ENCODE data around the gene TMEM106C. TPM values are rescaled to one million over a fixed set of nuclear protein-coding genes. Genes with fewer than 3 reads are reported as not detected.

TMEM106C gene
- total and polyA plus RNA-seq, 2 of the 13 experiments (the other 11 are each of a cell fraction or from before 2014, with no cell fraction given) = 132 to 192 TPM

GRCh38 chr12:47946413-47947323, 16.7 kb upstream of the TMEM106C start:
- intact Hi-C loops (cut with micrococcal nuclease; ENCODE audit: unreplicated experiment) = loop anchor here (10.0 kb wide), 1 partner anchor 218 kb away; no protein-coding TSS in a partner anchor
- no peaks in the 10 kb centered on the region for H3K79me2 ChIP-seq (ENCODE audit: insufficient read depth, low read length)
- TF ChIP-seq ZNF501 (CRISPR knock-in tag; IDR thresholded peaks at IDR 0.05) = 0 out of 2 replicates have a peak, but pooled peaks have one; percentile 33
- peak; percentile 17; the same call in 1 of the 2 replicates for TF ChIP-seq NRL (CRISPR knock-in tag; IDR thresholded peaks at IDR 0.05; ENCODE audit: borderline replicate concordance)
- TF ChIP-seq ZNF687 (CRISPR knock-in tag; IDR thresholded peaks at IDR 0.05) = peak; percentile 51
- TF ChIP-seq MLXIP (CRISPR knock-in tag; IDR thresholded peaks at IDR 0.05; ENCODE audit: borderline replicate concordance) = no peak
- no peak for TF ChIP-seq ZNF451 (CRISPR knock-in tag; IDR thresholded peaks at IDR 0.05)
- no peak for TF ChIP-seq KDM1A (CRISPR knock-in tag; IDR thresholded peaks at IDR 0.05)
- no peak for TF ChIP-seq MYPOP (CRISPR knock-in tag; IDR thresholded peaks at IDR 0.05)
- TF ChIP-seq ZNF30 (CRISPR knock-in tag; IDR thresholded peaks at IDR 0.05) = no peak
- TF ChIP-seq ZFP91 (CRISPR knock-in tag; IDR thresholded peaks at IDR 0.05; ENCODE audit: borderline replicate concordance) = 0 out of 2 replicates have a peak, but pooled peaks have one; percentile 11
- TF ChIP-seq MAFK (conservative IDR thresholded peaks at IDR 0.05 in 1 of 2, IDR thresholded peaks at IDR 0.05 in 1 of 2; ENCODE audit: low read length in 2 of 2) = 0 out of 4 replicates have a peak, but pooled peaks of 1 of the 2 experiments have one; percentile 0
- peak; percentile 54 for TF ChIP-seq ZFX (CRISPR knock-in tag; IDR thresholded peaks at IDR 0.05; ENCODE audit: low read depth)

More at GRCh38 chr12:47946413-47947323, 16.7 kb upstream of the TMEM106C start:
- Histone ChIP-seq H3K4me1 (ENCODE audit: insufficient read depth, low read length) (peaks cover 61% of the 10 kb centered on the region), H3K9me3 (ENCODE audit: low read length) (no peaks in the 10 kb centered on the region), H3K27ac (ENCODE audit: extremely low read length, insufficient read depth, low read length) (no peak overlapping the region), H4K20me1 (ENCODE audit: insufficient read depth, low read length) (no peaks in the 10 kb centered on the region), H3K9ac (ENCODE audit: insufficient read depth, low read depth, low read length) (no peak overlapping the region), H2AFZ (ENCODE audit: low read length) (no peak overlapping the region), H3K4me2 (ENCODE audit: low read depth, low read length) (peak overlapping the region; percentile 78), H3K36me3 (replicated peaks in 1 of 2; ENCODE audit: control insufficient read depth in 1 of 2, insufficient read depth in 2 of 2, low read length in 2 of 2) (no peaks in the 10 kb centered on the region), H3K27me3 (ENCODE audit: control insufficient read depth in 1 of 2, insufficient read depth in 2 of 2, low read length in 2 of 2) (peaks cover 1 to 11% of the 10 kb centered on the region in 2 experiments), H3K4me3 (replicated peaks in 1 of 3; ENCODE audit: insufficient read depth in 1 of 3, low read depth in 2 of 3, low read length in 3 of 3) (peak overlapping the region in 2 of 3 experiments; percentile 4 to 56; a peak in 1 of 6 replicates)
- WGBS (ENCODE audit: low lambda C conversion rate) = 29% methylated on average over 21 of the region's 27 CpGs
- in situ Hi-C loops (cut with HindIII; ENCODE audit: extremely low pct_ligation_motif_present, low pct_unique_long_range_greater_than_20kb) = loop anchor here (10.0 kb wide), 1 partner anchor 218 kb away; no protein-coding TSS in a partner anchor
- DNase-seq (ENCODE audit: low spot score) = no peak
- POLR2A ChIA-PET = interaction anchor here (0.8 to 0.9 kb wide), 2 partner anchors 60 to 211 kb away, joined by 3 read pairs; partner anchors contain the start of gene ASB8
- BruUV-seq (replicated peaks) = no TSS peak
- ATAC-seq = no peak
- FAIRE-seq = no peak
- CTCF ChIA-PET (ENCODE audit: low intra/inter-chr PET ratio, low total read pairs) = interaction anchor here (0.8 kb wide), 1 partner anchor 47 kb away, joined by 3 read pairs; no protein-coding TSS in a partner anchor

Data from HepG2 (cell line).